NCI-H146 treated with DMSO at 0.1 percent for 48 hours (cell line): ENCODE measurements around the gene CA5B.
"Not testable (repeated sequence)": the region's sequence is repeated elsewhere in the genome, so short reads cannot be mapped to it uniquely, and the experiment has no call there.

Source experiments
- DNase-seq: peaks from one replicate; lab custom pipeline; 2025; ENCODE audit not compliant: unreplicated experiment; lab: John Stamatoyannopoulos, UW

Gene CA5B

GRCh38 chrX:15812192-15812938 is 74.3 kb downstream of the CA5B start:
- DNase-seq = no peak

GRCh38 chrX:15813416-15813815 is 75.3 kb downstream of the CA5B start:
- DNase-seq = no peak

GRCh38 chrX:15814771-15815365 is 76.8 kb downstream of the CA5B start:
- DNase-seq = no peak

GRCh38 chrX:15815779-15816437 is 77.8 kb downstream of the CA5B start:
- no peak for DNase-seq

- DNase-seq = no peak
These were observed 78.4 kb downstream of the CA5B start for GRCh38 chrX:15816438-15816809.

GRCh38 chrX:15816886-15817285 is 78.8 kb downstream of the CA5B start:
- DNase-seq = no peak

- no peak for DNase-seq
These were observed 82.3 kb downstream of the CA5B start for GRCh38 chrX:15820106-15821073.

GRCh38 chrX:15822922-15823321 is 84.9 kb downstream of the CA5B start:
- DNase-seq = no peak

GRCh38 chrX:15825936-15826335 is 87.9 kb downstream of the CA5B start:
- no peak for DNase-seq

- no peak for DNase-seq
These were observed 91.1 kb downstream of the CA5B start for GRCh38 chrX:15829217-15829616.

GRCh38 chrX:15831347-15831746 is 93.3 kb downstream of the CA5B start:
- not testable (repeated sequence) for DNase-seq

GRCh38 chrX:15834053-15834452 is 96.0 kb downstream of the CA5B start:
- DNase-seq = no peak

GRCh38 chrX:15834827-15835595 is 96.9 kb downstream of the CA5B start:
- DNase-seq = no peak
